ENCODE results near the gene CCDC186. TPM values are rescaled to one million over a fixed set of nuclear protein-coding genes. Genes with fewer than 3 reads are reported as not detected.

CCDC186 gene
- total and polyA plus RNA-seq, 2 of the 4 experiments (the other 2 are of a cell fraction), result 3.0 to 6.1 TPM

GRCh38 chr10:114179747-114180146 is 5.7 kb upstream of the CCDC186 start:
- no peak for ATAC-seq (ENCODE audit: low read depth)

More at GRCh38 chr10:114179747-114180146, 5.7 kb upstream of the CCDC186 start:
- H3K79me1 ChIP-seq (ENCODE audit: low read depth in 1 of 2, low read length in 2 of 2), result no peaks in the 10 kb centered on the region
- H3K14ac ChIP-seq (replicated peaks; ENCODE audit: low read depth, low read length), result no peak overlapping the region
- H3K36me3 ChIP-seq (ENCODE audit: control insufficient read depth, insufficient read depth, low read length), result no peaks in the 10 kb centered on the region
- no peak overlapping the region for H2BK20ac ChIP-seq (ENCODE audit: low read depth, low read length)
- H3K9me3 ChIP-seq (ENCODE audit: control insufficient read depth, insufficient read depth, low read length), result no peaks in the 10 kb centered on the region
- H3K4me3 ChIP-seq (ENCODE audit: insufficient read depth, low read depth, low read length), result no peak overlapping the region
- 47% methylated on average over 2 of the region's 8 CpGs; no CpG with 5 or more reads in 1 of the 2 experiments for WGBS, 2 experiments (ENCODE audit: extremely low coverage in 2 of 2, insufficient read length in 1 of 2)
- no peak overlapping the region for H2BK120ac ChIP-seq (ENCODE audit: low read depth, low read length)
- H4K91ac ChIP-seq (ENCODE audit: insufficient read depth, low read depth, low read length), result no peak overlapping the region
- H3K4ac ChIP-seq (ENCODE audit: low read depth, low read length), result no peak overlapping the region
- H3K23ac ChIP-seq (ENCODE audit: low read depth, low read length), result no peak overlapping the region
- no peak overlapping the region for H4K5ac ChIP-seq (ENCODE audit: low read depth, low read length)
- no TSS peak for BruUV-seq (replicated peaks)
- in situ Hi-C loops (cut with MboI; ENCODE audit: low sequenced_read_pairs), result no loop called here
- no peak overlapping the region for H3K4me2 ChIP-seq (ENCODE audit: low read depth, low read length)
- no peak overlapping the region for H3K56ac ChIP-seq (ENCODE audit: extremely low read depth, insufficient read depth, low read length)
- intact Hi-C loops (cut with micrococcal nuclease), result no loop called here
- TF ChIP-seq RAD21 (IDR thresholded peaks at IDR 0.05; ENCODE audit: low read length) (no peak), ELK1 (IDR thresholded peaks at IDR 0.05; ENCODE audit: borderline replicate concordance, low read depth, low read length) (no peak), NFE2L2 (IDR thresholded peaks at IDR 0.05; ENCODE audit: low read depth, low read length) (no peak), POLR2A (IDR thresholded peaks at IDR 0.05; ENCODE audit: low read depth, low read length) (no peak), MAFK (IDR thresholded peaks at IDR 0.05; ENCODE audit: low read depth, low read length) (no peak), FOS (IDR thresholded peaks at IDR 0.05; ENCODE audit: low read depth, low read length) (no peak), CTCF (conservative IDR thresholded peaks at IDR 0.05; ENCODE audit: low read depth, low read length) (no peak), BHLHE40 (IDR thresholded peaks at IDR 0.05; ENCODE audit: low read depth, low read length) (no peak), RFX5 (IDR thresholded peaks at IDR 0.05; ENCODE audit: low read depth, low read length) (no peak), SMC3 (IDR thresholded peaks at IDR 0.05; ENCODE audit: low read depth, low read length) (no peak), MXI1 (IDR thresholded peaks at IDR 0.05; ENCODE audit: borderline replicate concordance, low read depth, low read length) (no peak), CHD1 (IDR thresholded peaks at IDR 0.05; ENCODE audit: low read depth, low read length) (no peak), RCOR1 (IDR thresholded peaks at IDR 0.05; ENCODE audit: insufficient replicate concordance, low read length) (no peak), CEBPB (IDR thresholded peaks at IDR 0.05; ENCODE audit: low read depth, low read length) (no peak), MAZ (IDR thresholded peaks at IDR 0.05; ENCODE audit: borderline replicate concordance, low read depth, low read length) (no peak), USF2 (IDR thresholded peaks at IDR 0.05; ENCODE audit: low read depth, low read length) (no peak)
- POLR2A ChIA-PET (ENCODE audit: unreplicated experiment), result no interaction called here
- dilution Hi-C loops (cut with HindIII; ENCODE audit: low sequenced_read_pairs, unreplicated experiment), result no loop called here
- no peaks in the 10 kb centered on the region for H3K9me1 ChIP-seq (ENCODE audit: insufficient read depth, low read length)
- no peak overlapping the region for H2AK5ac ChIP-seq (ENCODE audit: low read depth, low read length)
- H3K9ac ChIP-seq (ENCODE audit: low read depth, low read length), result no peak overlapping the region
- H2AFZ ChIP-seq (replicated peaks; ENCODE audit: low read length, poor library complexity), result no peak overlapping the region
- H3K27me3 ChIP-seq (ENCODE audit: control insufficient read depth, insufficient read depth, low read length), result peaks cover 9% of the 10 kb centered on the region
- H3K4me1 ChIP-seq (ENCODE audit: control insufficient read depth, insufficient read depth, low read length), result no peaks in the 10 kb centered on the region
- no peak overlapping the region for H2BK15ac ChIP-seq (ENCODE audit: low read depth, low read length)
- no peak overlapping the region for H3K18ac ChIP-seq (ENCODE audit: low read depth, low read length)
- DNase-seq, result no peak
- CTCF ChIA-PET, result interaction anchor here (0.6 kb wide), 1 partner anchor 574 kb away, joined by 3 read pairs; no protein-coding TSS in a partner anchor
- no peak overlapping the region for H3K27ac ChIP-seq (ENCODE audit: insufficient read depth, low read length)
- H4K20me1 ChIP-seq (ENCODE audit: insufficient read depth, low read length), result no peaks in the 10 kb centered on the region
- H4K8ac ChIP-seq (ENCODE audit: low read depth in 2 of 2, low read length in 2 of 2), result no peak overlapping the region
- H2AK9ac ChIP-seq (replicated peaks; ENCODE audit: low read depth, low read length, poor library complexity), result no peak overlapping the region
- H2BK5ac ChIP-seq (ENCODE audit: low read depth, low read length, poor library complexity, severe bottlenecking), result no peak overlapping the region
